Activated naive CD4-positive, alpha-beta T cell treated with anti-CD3 and anti-CD28 coated beads, Interleukin-2, amount 50 U/mL, for 72 hours (primary cell): ENCODE data around the gene ATF2. TPM values are rescaled to one million over a fixed set of nuclear protein-coding genes. Genes with fewer than 3 reads are reported as not detected.

ENCODE experiments used
- ATAC-seq, 2 donors: fragments of 150-1000 bp; cut with Tn5 transposase; 2 replicates each; pipeline ENCODE4 v1.10.0; 2021; ENCODE audit warnings: mild to moderate bottlenecking in 2 of 2, moderate library complexity in 2 of 2
- DNase-seq, 2 donors: peaks; one replicate each; pipeline ENCODE4 v3.0.0; 2021 to 2022; ENCODE audit warnings: low spot score in 2 of 2
- H3K27ac Mint-ChIP-seq, 2 donors: one replicate each; pipeline ENCODE4 v1.8.0; 2022; ENCODE audit warnings: mild to moderate bottlenecking in 2 of 2, mixed read lengths in 2 of 2
- H3K36me3 Mint-ChIP-seq, 2 donors: one replicate each; pipeline ENCODE4 v1.8.0; 2022; ENCODE audit warnings: mixed read lengths in 2 of 2
- H3K9me3 Mint-ChIP-seq, 2 donors: one replicate each; pipeline ENCODE4 v1.8.0; 2022; ENCODE audit warnings: mixed read lengths in 2 of 2
- total RNA-seq, 2 donors: library from RNA; stranded (reverse); gene quantifications; one replicate each; pipeline ENCODE4 v1.2.3, GENCODE V29; 2022

The ATF2 gene
- 10 to 100 TPM; 61.3 to 77.3 TPM for total RNA-seq

GRCh38 chr2:175167792-175168563, at the start of gene ATF2:
Gene ATF2 (minus strand): TSS chr2:175168203. CDS start chr2:175136443, 31,760 bp downstream.
- H3K27ac Mint-ChIP-seq, result peak within 1 kb of the TSS; percentile 95 to 100
- DNase-seq (peak; percentile 92 to 98), ATAC-seq (peak; percentile 92 to 93)
- H3K9me3 Mint-ChIP-seq, result no peaks in the 10 kb centered on the region
- peaks cover 14 to 19% of the 10 kb centered on the region in 2 donors for H3K36me3 Mint-ChIP-seq

GRCh38 chr2:175207741-175208438, 39.9 kb upstream of the ATF2 start:
- H3K9me3 Mint-ChIP-seq, result no peaks in the 10 kb centered on the region
- no peaks in the 10 kb centered on the region for H3K36me3 Mint-ChIP-seq
- ATAC-seq (no peak), DNase-seq (no peak)
- no peak overlapping the region for H3K27ac Mint-ChIP-seq

- Mint-ChIP-seq H3K27ac (no peak overlapping the region), H3K9me3 (no peaks in the 10 kb centered on the region), H3K36me3 (no peaks in the 10 kb centered on the region)
- ATAC-seq, result no peak
- DNase-seq, result no peak
Observed at GRCh38 chr2:175206866-175207265, 38.9 kb upstream of the ATF2 start.

- no peaks in the 10 kb centered on the region for H3K36me3 Mint-ChIP-seq
- ATAC-seq, result no peak
- DNase-seq, result no peak
- no peaks in the 10 kb centered on the region for H3K9me3 Mint-ChIP-seq
- no peak overlapping the region for H3K27ac Mint-ChIP-seq
Observed at GRCh38 chr2:175205523-175205922, 37.5 kb upstream of the ATF2 start.

GRCh38 chr2:175203621-175204496, 35.9 kb upstream of the ATF2 start:
- Mint-ChIP-seq H3K36me3 (no peaks in the 10 kb centered on the region), H3K27ac (no peak overlapping the region), H3K9me3 (no peaks in the 10 kb centered on the region)
- ATAC-seq (peak; percentile 56 to 89), DNase-seq (peak in 1 of 2 donors; percentile 52)

- H3K36me3 Mint-ChIP-seq, result no peaks in the 10 kb centered on the region
- no peaks in the 10 kb centered on the region for H3K9me3 Mint-ChIP-seq
- ATAC-seq, result no peak
Observed at GRCh38 chr2:175195012-175195411, 27.0 kb upstream of the ATF2 start.

GRCh38 chr2:175188761-175189160, 20.8 kb upstream of the ATF2 start:
- Mint-ChIP-seq H3K9me3 (peaks cover 0 to 1% of the 10 kb centered on the region in 2 donors), H3K36me3 (peaks cover 3 to 10% of the 10 kb centered on the region in 2 donors), H3K27ac (no peak overlapping the region)
- DNase-seq, result no peak
- no peak for ATAC-seq

More at GRCh38 chr2:175195012-175195411, 27.0 kb upstream of the ATF2 start:
- DNase-seq, result no peak
- no peak overlapping the region for H3K27ac Mint-ChIP-seq

- no peak overlapping the region for H3K27ac Mint-ChIP-seq
- peaks cover 11 to 15% of the 10 kb centered on the region in 2 donors for H3K36me3 Mint-ChIP-seq
- ATAC-seq, result peak; percentile 37 to 69
- peak in 1 of 2 donors; percentile 9 for DNase-seq
- peaks cover 0 to 5% of the 10 kb centered on the region in 2 donors for H3K9me3 Mint-ChIP-seq
Observed at GRCh38 chr2:175187378-175187777, 19.4 kb upstream of the ATF2 start.

- no peak for DNase-seq
- Mint-ChIP-seq H3K36me3 (peaks cover 28 to 45% of the 10 kb centered on the region in 2 donors), H3K27ac (no peak overlapping the region), H3K9me3 (peaks cover 5% of the 10 kb centered on the region in 2 donors)
- no peak for ATAC-seq
Observed at GRCh38 chr2:175183674-175184073, 15.7 kb upstream of the ATF2 start.

- Mint-ChIP-seq H3K27ac (peak overlapping the region; percentile 91 to 94), H3K36me3 (peaks cover 28 to 53% of the 10 kb centered on the region in 2 donors), H3K9me3 (peaks cover 5% of the 10 kb centered on the region in 2 donors)
- DNase-seq (no peak), ATAC-seq (no peak)
Observed at GRCh38 chr2:175181877-175182308, 13.9 kb upstream of the ATF2 start.

GRCh38 chr2:175181104-175181876, 13.3 kb upstream of the ATF2 start, which contains the start of gene ATP5MC3:
Gene ATP5MC3 (minus strand): TSS chr2:175181710. CDS start chr2:175181393, 317 bp downstream.
- H3K9me3 Mint-ChIP-seq, result peaks cover 5% of the 10 kb centered on the region in 2 donors
- ATAC-seq (peak; percentile 90 to 94), DNase-seq (peak; percentile 89 to 93)
- H3K27ac Mint-ChIP-seq, result peak within 1 kb of the TSS; percentile 91 to 94
- H3K36me3 Mint-ChIP-seq, result peaks cover 28 to 59% of the 10 kb centered on the region in 2 donors

GRCh38 chr2:175180701-175181103, 12.7 kb upstream of the ATF2 start:
- peaks cover 5% of the 10 kb centered on the region in 2 donors for H3K9me3 Mint-ChIP-seq
- peaks cover 29 to 59% of the 10 kb centered on the region in 2 donors for H3K36me3 Mint-ChIP-seq
- peak in 1 of 2 donors; percentile 54 for DNase-seq
- peak; percentile 59 to 60 for ATAC-seq
- peak overlapping the region; percentile 91 to 94 for H3K27ac Mint-ChIP-seq

- Mint-ChIP-seq H3K9me3 (peaks cover 0 to 2% of the 10 kb centered on the region in 2 donors), H3K36me3 (peaks cover 24 to 36% of the 10 kb centered on the region in 2 donors), H3K27ac (peak overlapping the region in 1 of 2 donors; percentile 56)
- ATAC-seq, result no peak
- DNase-seq, result no peak
Observed at GRCh38 chr2:175176624-175177023, 8.6 kb upstream of the ATF2 start.

- ATAC-seq (no peak), DNase-seq (no peak)
- Mint-ChIP-seq H3K9me3 (no peaks in the 10 kb centered on the region), H3K36me3 (peaks cover 17 to 29% of the 10 kb centered on the region in 2 donors), H3K27ac (no peak overlapping the region)
Observed at GRCh38 chr2:175175896-175176295, 7.9 kb upstream of the ATF2 start.

GRCh38 chr2:175175320-175175719, 7.3 kb upstream of the ATF2 start:
- peaks cover 11 to 23% of the 10 kb centered on the region in 2 donors for H3K36me3 Mint-ChIP-seq
- DNase-seq (no peak), ATAC-seq (no peak)
- no peak overlapping the region for H3K27ac Mint-ChIP-seq
- no peaks in the 10 kb centered on the region for H3K9me3 Mint-ChIP-seq
